Nephron (organoid): ENCODE measurements around the gene ZBP1.

Experiments
- H3K27ac Mint-ChIP-seq, 3 experiments: 2 replicates each; pipeline ENCODE4 v1.8.0; 2020; ENCODE audit warnings: mixed read lengths in 3 of 3, mild to moderate bottlenecking in 2 of 3, moderate library complexity in 1 of 3
- H3K27me3 Mint-ChIP-seq: 2 replicates; pipeline ENCODE4 v1.8.0; 2021; ENCODE audit warnings: low read depth, mild to moderate bottlenecking, moderate library complexity, mixed read lengths
- H3K36me3 Mint-ChIP-seq: 2 replicates; pipeline ENCODE4 v1.8.0; 2020; ENCODE audit warnings: low read depth, mixed read lengths
- H3K4me1 Mint-ChIP-seq: 2 replicates; pipeline ENCODE4 v1.8.0; 2020; ENCODE audit warnings: mixed read lengths
- H3K4me3 Mint-ChIP-seq, 3 experiments: 2 replicates each; pipeline ENCODE4 v1.8.0; 2020; ENCODE audit warnings: mild to moderate bottlenecking in 3 of 3, mixed read lengths in 3 of 3, moderate library complexity in 2 of 3
- H3K9me3 Mint-ChIP-seq: 2 replicates; pipeline ENCODE4 v1.8.0; 2020; ENCODE audit warnings: mixed read lengths
- CTCF ChIP-seq, 3 experiments: fragments of 200-600 bp; sonication (generic); IDR thresholded peaks; one replicate each; pipeline ENCODE4 v1.5.0; 2021; ENCODE audit warnings: antibody characterized with exemption in 3 of 3; ENCODE audit not compliant: unreplicated experiment in 3 of 3

The ZBP1 gene

GRCh38 chr20:57574954-57575353 lies 45.3 kb downstream of the ZBP1 start:
- Mint-ChIP-seq H3K36me3 (no peaks in the 10 kb centered on the region), H3K4me3 (no peak overlapping the region), H3K4me1 (peaks cover 27% of the 10 kb centered on the region), H3K27me3 (peaks cover 34% of the 10 kb centered on the region), H3K9me3 (no peaks in the 10 kb centered on the region), H3K27ac (no peak overlapping the region)
- TF ChIP-seq CTCF (IDR thresholded peaks at IDR 0.05; ENCODE audit: unreplicated experiment in 3 of 3) = no peak

- TF ChIP-seq CTCF (IDR thresholded peaks at IDR 0.05; ENCODE audit: unreplicated experiment in 3 of 3) = peak in 2 of 3 experiments; percentile 16 to 39
- no peak overlapping the region for H3K4me3 Mint-ChIP-seq
- peaks cover 36% of the 10 kb centered on the region for H3K27me3 Mint-ChIP-seq
- peaks cover 20% of the 10 kb centered on the region for H3K4me1 Mint-ChIP-seq
- H3K36me3 Mint-ChIP-seq = no peaks in the 10 kb centered on the region
- H3K9me3 Mint-ChIP-seq = no peaks in the 10 kb centered on the region
- H3K27ac Mint-ChIP-seq = peak overlapping the region in 1 of 3 experiments; percentile 74
Observed at GRCh38 chr20:57573894-57574293, 46.3 kb downstream of the ZBP1 start.

- peaks cover 39% of the 10 kb centered on the region for H3K27me3 Mint-ChIP-seq
- TF ChIP-seq CTCF (IDR thresholded peaks at IDR 0.05; ENCODE audit: unreplicated experiment in 3 of 3) = no peak
- H3K36me3 Mint-ChIP-seq = no peaks in the 10 kb centered on the region
- peak overlapping the region in 2 of 3 experiments; percentile 38 to 74 for H3K27ac Mint-ChIP-seq
- no peak overlapping the region for H3K4me3 Mint-ChIP-seq
- H3K9me3 Mint-ChIP-seq = no peaks in the 10 kb centered on the region
- peaks cover 20% of the 10 kb centered on the region for H3K4me1 Mint-ChIP-seq
Observed at GRCh38 chr20:57573242-57573641, 47.0 kb downstream of the ZBP1 start.

- H3K27ac Mint-ChIP-seq = no peak overlapping the region
- H3K4me1 Mint-ChIP-seq = peaks cover 20% of the 10 kb centered on the region
- no peaks in the 10 kb centered on the region for H3K36me3 Mint-ChIP-seq
- TF ChIP-seq CTCF (IDR thresholded peaks at IDR 0.05; ENCODE audit: unreplicated experiment in 3 of 3) = no peak
- no peaks in the 10 kb centered on the region for H3K9me3 Mint-ChIP-seq
- H3K27me3 Mint-ChIP-seq = peaks cover 48% of the 10 kb centered on the region
- H3K4me3 Mint-ChIP-seq = no peak overlapping the region
Observed at GRCh38 chr20:57571782-57572416, 48.3 kb downstream of the ZBP1 start.

GRCh38 chr20:57570920-57571319 lies 49.3 kb downstream of the ZBP1 start:
- peaks cover 20% of the 10 kb centered on the region for H3K4me1 Mint-ChIP-seq
- peaks cover 54% of the 10 kb centered on the region for H3K27me3 Mint-ChIP-seq
- no peak for TF ChIP-seq CTCF (IDR thresholded peaks at IDR 0.05; ENCODE audit: unreplicated experiment in 3 of 3)
- H3K9me3 Mint-ChIP-seq = no peaks in the 10 kb centered on the region
- no peak overlapping the region for H3K4me3 Mint-ChIP-seq
- H3K27ac Mint-ChIP-seq = peak overlapping the region in 2 of 3 experiments; percentile 70 to 77
- H3K36me3 Mint-ChIP-seq = no peaks in the 10 kb centered on the region
